Measurements from ENCODE around the gene COL17A1. TPM values are rescaled to one million over a fixed set of nuclear protein-coding genes. Genes with fewer than 3 reads are reported as not detected.
A peak's percentile ranks its signal among the peaks of the same experiment; 100 is the strongest.

Gene COL17A1
- total RNA-seq, 2 donors from 2014 or later, result 115 to 249 TPM

- Histone ChIP-seq H3K4me3 (peak overlapping the region; percentile 66), H3K4me1 (no peaks in the 10 kb centered on the region), H3K9me3 (no peaks in the 10 kb centered on the region), H3K27ac (peak overlapping the region; percentile 81), H3K27me3 (no peaks in the 10 kb centered on the region), H3K9ac (ENCODE audit: low read depth in 2 of 2, low read length in 2 of 2) (peak overlapping the region; percentile 88 to 96), H3K36me3 (no peaks in the 10 kb centered on the region)
- DNase-seq, result no peak
- TF ChIP-seq CTCF (IDR thresholded peaks at IDR 0.05), result no peak
- intact Hi-C loops (cut with DNase I), result loop anchor here (10.0 kb wide), 1 partner anchor 78 kb away; no protein-coding TSS in a partner anchor
Measured at GRCh38 chr10:104122225-104123107, 36.8 kb upstream of the COL17A1 start.

- Histone ChIP-seq H3K36me3 (no peaks in the 10 kb centered on the region), H3K4me3 (peak within 1 kb of the TSS; percentile 66), H3K27ac (peak within 1 kb of the TSS; percentile 100), H3K9ac (ENCODE audit: low read depth in 2 of 2, low read length in 2 of 2) (peak within 1 kb of the TSS; percentile 88 to 99), H3K9me3 (no peaks in the 10 kb centered on the region), H3K4me1 (no peaks in the 10 kb centered on the region), H3K27me3 (no peaks in the 10 kb centered on the region)
- peak; percentile 99 for DNase-seq
- intact Hi-C loops (cut with DNase I), result loop anchor here (10.0 kb wide), 1 partner anchor 77 kb away; no protein-coding TSS in a partner anchor
- peak; percentile 39 for TF ChIP-seq CTCF (IDR thresholded peaks at IDR 0.05)
Measured at GRCh38 chr10:104121485-104122224, 36.0 kb upstream of the COL17A1 start, which contains the start of gene SFR1. TSS of gene SFR1 (plus strand) at chr10:104122171. CDS start at chr10:104122184, 13 bp downstream.

- intact Hi-C loops (cut with DNase I), result loop anchor here (10.0 kb wide), 1 partner anchor 76 kb away; no protein-coding TSS in a partner anchor
- peak overlapping the region; percentile 86 to 99 for H3K9ac ChIP-seq (ENCODE audit: low read depth in 2 of 2, low read length in 2 of 2)
Measured at GRCh38 chr10:104120903-104121484, 35.3 kb upstream of the COL17A1 start.

GRCh38 chr10:104120512-104120902, 34.8 kb upstream of the COL17A1 start:
- no peak for DNase-seq
- TF ChIP-seq CTCF (IDR thresholded peaks at IDR 0.05), result no peak
- Histone ChIP-seq H3K27ac (peak overlapping the region; percentile 100), H3K9me3 (no peaks in the 10 kb centered on the region), H3K4me3 (no peak overlapping the region), H3K36me3 (no peaks in the 10 kb centered on the region), H3K9ac (ENCODE audit: low read depth in 2 of 2, low read length in 2 of 2) (peak overlapping the region in 1 of 2 donors; percentile 99), H3K4me1 (no peaks in the 10 kb centered on the region), H3K27me3 (no peaks in the 10 kb centered on the region)
- intact Hi-C loops (cut with DNase I), result loop anchor here (10.0 kb wide), 1 partner anchor 76 kb away; no protein-coding TSS in a partner anchor

More at GRCh38 chr10:104120903-104121484, 35.3 kb upstream of the COL17A1 start:
- peak overlapping the region; percentile 100 for H3K27ac ChIP-seq
- peak; percentile 95 for DNase-seq
- TF ChIP-seq CTCF (IDR thresholded peaks at IDR 0.05), result no peak
- no peaks in the 10 kb centered on the region for H3K36me3 ChIP-seq
- no peaks in the 10 kb centered on the region for H3K4me1 ChIP-seq
- no peaks in the 10 kb centered on the region for H3K27me3 ChIP-seq
- H3K4me3 ChIP-seq, result peak overlapping the region; percentile 49
- H3K9me3 ChIP-seq, result no peaks in the 10 kb centered on the region

- H3K36me3 ChIP-seq, result no peaks in the 10 kb centered on the region
- H3K27ac ChIP-seq, result no peak overlapping the region
- no peak for DNase-seq
- intact Hi-C loops (cut with DNase I), result loop anchor here (5.0 to 10.0 kb wide), 2 partner anchors 75 to 153 kb away; partner anchors contain the start of gene SLK
- no peaks in the 10 kb centered on the region for H3K27me3 ChIP-seq
- H3K4me3 ChIP-seq, result no peak overlapping the region
- no peaks in the 10 kb centered on the region for H3K4me1 ChIP-seq
- H3K9me3 ChIP-seq, result no peaks in the 10 kb centered on the region
- no peak for TF ChIP-seq CTCF (IDR thresholded peaks at IDR 0.05)
- H3K9ac ChIP-seq (ENCODE audit: low read depth in 2 of 2, low read length in 2 of 2), result no peak overlapping the region
Measured at GRCh38 chr10:104119996-104120395, 34.3 kb upstream of the COL17A1 start.

Measured in colonic mucosa (tissue), 4 donors.